A204.1 (cell line): Measurements from ENCODE around the gene SEC14L1.
"Not testable (repeated sequence)": the region's sequence is repeated elsewhere in the genome, so short reads cannot be mapped to it uniquely, and the experiment has no call there.

Experiments
- FAIRE-seq: peaks from 2 replicates; lab custom pipeline; 2012; peaks lifted over from hg19 to GRCh38; lab: Jason Lieb, UNC

Gene SEC14L1

DNA sequence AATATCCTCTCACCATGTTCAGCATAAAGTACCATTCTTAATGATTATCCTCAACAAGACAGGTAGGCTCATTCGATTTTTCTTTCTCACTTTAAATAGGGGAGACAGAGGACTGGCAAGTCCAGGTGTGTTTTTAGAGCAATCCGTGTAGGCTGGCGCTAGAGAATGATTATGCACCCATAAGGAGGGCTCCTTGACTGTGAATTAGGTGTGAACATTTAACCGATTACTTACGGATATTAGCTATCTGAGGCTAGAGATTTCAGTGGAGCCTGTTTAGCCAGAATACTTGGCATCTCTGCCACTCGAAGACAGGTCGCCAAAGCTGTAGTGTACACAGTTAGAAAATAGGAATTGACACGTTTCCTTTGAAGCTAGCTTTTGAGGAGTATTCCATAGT is 1.9 kb downstream of the SEC14L1 start:
- FAIRE-seq: no peak

- no peak for FAIRE-seq
Observed at GRCh38 chr17:77143306-77143705, 2.5 kb downstream of the SEC14L1 start.

- FAIRE-seq: no peak
Observed at GRCh38 chr17:77144227-77144626, 3.5 kb downstream of the SEC14L1 start.

DNA sequence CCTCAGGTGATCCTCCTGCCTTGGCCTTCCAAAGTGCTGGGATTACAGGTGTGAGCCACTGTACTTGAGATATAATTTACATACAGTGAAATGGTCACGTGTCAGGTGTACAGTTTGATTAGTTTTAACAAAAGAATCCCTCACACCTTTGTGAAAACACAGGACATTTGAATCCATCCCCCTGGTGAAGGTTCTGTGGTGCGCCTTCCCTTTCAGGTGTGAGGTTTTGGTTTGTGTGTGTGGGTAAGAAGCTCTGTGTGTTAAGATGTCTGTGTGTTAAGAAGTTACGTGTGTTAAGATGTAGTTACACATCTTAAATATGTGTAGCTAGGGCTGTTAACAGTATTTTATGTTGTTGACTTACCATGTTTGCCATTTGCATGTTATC is 4.4 kb downstream of the SEC14L1 start:
- no peak for FAIRE-seq

- FAIRE-seq: no peak
Observed at GRCh38 chr17:77145612-77146245, 5.0 kb downstream of the SEC14L1 start.

- FAIRE-seq: no peak
Observed at GRCh38 chr17:77146246-77146632, 5.5 kb downstream of the SEC14L1 start.

GRCh38 chr17:77146882-77147281 is 6.1 kb downstream of the SEC14L1 start:
- no peak for FAIRE-seq

- FAIRE-seq: no peak
Observed at GRCh38 chr17:77147357-77147801, 6.6 kb downstream of the SEC14L1 start.

DNA sequence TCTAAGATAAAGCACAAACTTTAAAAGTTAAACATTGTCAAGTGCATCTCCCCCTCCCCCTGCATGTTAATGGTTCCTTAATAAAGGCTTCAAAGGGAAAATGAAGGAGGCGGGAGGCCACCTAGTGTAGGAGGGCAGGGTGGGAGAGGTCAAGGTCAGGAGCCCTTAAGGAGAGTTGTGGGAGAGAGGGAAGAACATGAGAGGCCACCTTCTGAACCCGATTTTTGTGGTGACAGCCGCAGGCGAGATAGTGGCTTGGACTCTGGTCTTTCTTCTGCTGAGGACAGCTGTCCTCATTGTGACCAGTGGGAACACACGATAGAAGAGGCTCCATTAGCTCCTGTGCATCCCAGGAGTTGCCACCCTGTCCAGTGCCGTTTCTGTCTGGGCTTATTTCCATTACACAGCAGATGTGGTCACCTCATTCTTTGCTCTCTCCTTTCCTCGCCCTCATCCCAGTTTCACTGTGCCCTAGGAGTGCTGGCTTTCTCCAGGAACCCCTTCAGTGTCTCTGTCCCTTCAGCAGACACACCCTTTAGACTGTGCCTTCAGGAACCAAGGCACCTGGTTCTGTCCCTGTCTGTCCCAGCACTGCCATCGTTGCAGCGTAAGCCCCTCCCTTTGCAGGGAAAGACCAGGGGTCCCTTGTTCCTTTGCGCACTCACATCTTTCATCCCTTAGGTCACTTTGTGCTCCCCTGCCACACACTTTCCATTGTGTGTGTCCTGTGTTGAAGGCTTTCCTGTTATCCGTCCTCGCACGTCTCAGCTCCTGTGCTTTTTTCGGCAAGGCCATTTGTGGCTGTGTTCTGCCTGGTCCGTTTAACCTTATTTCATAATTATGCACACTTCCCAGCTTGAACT is 7.5 kb downstream of the SEC14L1 start:
- FAIRE-seq: no peak

DNA sequence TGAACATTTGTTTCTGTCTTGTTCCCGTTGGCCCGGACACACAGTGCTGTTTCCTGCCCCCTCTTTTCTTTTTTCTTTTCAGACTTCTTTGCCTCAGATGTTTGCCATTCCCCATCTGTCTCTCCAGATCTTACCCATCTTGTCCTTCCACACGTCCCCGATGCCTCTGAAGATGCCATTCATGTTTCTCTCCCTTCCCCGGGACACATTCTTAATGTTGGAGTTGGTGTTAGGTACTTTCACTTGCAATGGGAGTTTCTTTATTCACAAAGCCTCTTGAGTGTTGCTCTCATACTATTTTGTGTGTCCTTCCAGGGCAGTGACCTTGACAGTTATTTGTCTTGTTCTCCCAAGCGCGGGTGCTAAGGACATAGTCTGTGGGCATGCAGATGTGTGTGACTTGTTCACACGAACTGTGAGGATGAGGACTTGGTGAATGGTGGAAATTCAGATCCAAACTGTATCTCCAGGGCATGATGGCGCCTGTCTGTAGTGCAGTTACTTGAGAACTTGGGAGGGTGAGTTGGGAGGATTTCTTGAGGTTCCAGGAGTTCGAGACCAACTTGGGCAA is 8.3 kb downstream of the SEC14L1 start:
- no peak for FAIRE-seq

- FAIRE-seq: no peak
Observed at GRCh38 chr17:77150196-77150595, 9.4 kb downstream of the SEC14L1 start.

DNA sequence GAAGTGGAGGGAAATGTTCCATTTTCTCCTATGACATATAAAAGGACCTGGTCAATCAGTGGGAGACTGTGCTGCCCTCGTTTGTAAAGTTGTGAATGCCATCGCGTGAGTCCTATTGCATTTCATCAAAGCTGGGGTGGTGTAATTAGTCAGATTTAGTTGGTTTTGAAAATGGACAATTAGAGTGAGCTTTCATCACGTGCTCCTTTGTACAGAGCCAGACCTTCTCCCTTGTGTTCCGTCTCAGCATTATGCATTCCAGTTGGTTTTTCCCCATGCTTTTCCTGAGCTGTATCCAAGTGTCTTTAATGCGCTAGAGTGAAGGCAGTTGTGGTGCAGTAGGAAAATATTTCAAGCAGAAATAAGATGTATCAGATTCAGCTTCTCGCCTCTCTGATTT is 10.4 kb downstream of the SEC14L1 start:
- FAIRE-seq: no peak

- FAIRE-seq: not testable (repeated sequence)
Observed at GRCh38 chr17:77152056-77152455, 11.3 kb downstream of the SEC14L1 start.

DNA sequence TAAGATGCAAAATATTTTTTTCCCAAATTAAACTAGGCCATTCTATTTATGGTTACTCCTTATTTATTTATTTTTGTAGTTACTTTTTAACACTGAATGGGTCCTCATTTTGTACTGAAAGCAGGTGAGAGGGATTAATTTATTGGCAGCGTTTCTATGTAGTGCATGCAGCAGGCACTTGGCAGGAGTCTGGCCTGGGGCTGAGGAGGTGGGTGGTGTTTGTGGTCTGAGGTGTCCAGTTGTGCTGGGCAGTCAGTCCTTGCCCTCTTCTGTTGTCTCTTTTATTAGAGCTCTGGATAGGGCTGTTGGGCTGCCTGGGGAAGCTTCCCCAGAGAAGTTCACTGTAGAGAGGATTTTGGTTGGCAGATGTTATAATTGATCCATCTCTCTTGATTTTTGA is 12.7 kb downstream of the SEC14L1 start:
- no peak for FAIRE-seq

GRCh38 chr17:77153999-77154586 is 13.3 kb downstream of the SEC14L1 start:
- no peak for FAIRE-seq

DNA sequence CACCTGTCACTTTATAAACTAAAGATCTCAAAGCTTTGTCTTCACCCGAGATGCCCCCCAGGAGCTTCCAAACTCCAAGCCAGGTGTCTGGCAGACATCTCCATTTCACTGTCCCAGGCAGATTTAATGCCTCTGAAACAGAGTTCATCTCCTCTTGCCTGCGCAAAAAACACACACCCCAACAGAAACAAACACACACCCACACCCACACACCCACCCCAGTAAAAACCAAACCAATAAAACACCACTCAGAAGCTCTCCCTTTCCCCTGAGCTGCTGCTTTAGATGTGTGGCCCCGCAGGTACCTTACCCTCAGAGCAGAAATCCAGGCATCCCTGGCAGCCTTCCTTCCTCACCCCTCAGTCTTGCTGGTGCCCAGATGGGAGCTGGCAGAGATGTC is 14.4 kb downstream of the SEC14L1 start:
- FAIRE-seq: no peak

DNA sequence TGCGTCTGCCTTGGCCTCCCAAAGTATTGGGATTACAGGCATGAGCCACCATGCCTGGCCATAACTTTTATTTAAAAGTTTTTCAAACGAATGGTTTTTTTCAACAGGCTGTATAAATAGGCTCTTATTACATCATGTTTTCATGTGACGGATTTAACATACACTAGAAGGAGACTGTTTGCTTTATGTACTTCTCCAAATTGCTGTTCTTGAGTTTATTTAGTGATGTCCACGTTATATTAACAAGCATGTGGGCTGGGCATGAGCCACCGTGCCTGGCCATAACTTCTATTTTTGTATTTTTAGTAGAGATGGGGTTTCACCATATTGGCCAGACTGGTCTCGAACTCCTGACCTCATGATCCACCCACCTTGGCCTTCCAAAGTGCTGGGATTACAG is 17.0 kb downstream of the SEC14L1 start:
- FAIRE-seq: not testable (repeated sequence)

DNA sequence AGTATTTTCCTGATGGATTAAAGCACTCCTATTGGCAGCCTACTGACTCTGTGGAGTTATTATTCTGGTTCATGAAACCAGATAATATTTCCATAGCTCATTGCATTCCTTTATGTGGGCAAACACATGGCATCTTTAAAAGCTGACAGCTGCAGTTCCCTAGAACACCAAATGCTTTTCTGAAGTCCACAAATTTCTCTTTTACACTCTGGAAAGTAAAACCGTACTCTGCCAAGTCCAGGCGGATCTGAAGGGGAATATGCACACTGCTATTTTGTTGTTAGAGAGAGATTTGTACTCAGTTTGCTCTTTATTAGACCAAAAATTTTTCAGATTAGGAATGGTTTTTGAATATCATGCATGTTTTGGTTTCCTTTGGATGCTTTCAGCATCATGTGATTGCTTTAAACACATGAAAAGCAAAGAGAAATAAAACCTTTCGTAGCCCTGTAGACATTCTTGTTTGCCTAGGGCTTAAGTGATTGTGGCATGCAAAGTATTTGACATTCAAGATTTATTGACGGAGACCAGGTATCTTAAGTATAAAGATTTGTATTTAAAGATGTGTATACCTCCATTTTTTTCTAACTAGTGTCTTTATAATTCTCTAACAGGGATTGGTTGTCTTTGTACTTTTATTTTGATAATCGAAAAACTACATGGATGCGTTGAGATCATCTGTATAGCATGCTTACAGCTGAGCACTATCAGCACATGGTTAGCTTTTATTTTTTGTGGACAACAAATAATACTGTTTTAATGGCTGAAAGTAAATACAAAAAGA is 19.5 kb downstream of the SEC14L1 start:
- FAIRE-seq: no peak

DNA sequence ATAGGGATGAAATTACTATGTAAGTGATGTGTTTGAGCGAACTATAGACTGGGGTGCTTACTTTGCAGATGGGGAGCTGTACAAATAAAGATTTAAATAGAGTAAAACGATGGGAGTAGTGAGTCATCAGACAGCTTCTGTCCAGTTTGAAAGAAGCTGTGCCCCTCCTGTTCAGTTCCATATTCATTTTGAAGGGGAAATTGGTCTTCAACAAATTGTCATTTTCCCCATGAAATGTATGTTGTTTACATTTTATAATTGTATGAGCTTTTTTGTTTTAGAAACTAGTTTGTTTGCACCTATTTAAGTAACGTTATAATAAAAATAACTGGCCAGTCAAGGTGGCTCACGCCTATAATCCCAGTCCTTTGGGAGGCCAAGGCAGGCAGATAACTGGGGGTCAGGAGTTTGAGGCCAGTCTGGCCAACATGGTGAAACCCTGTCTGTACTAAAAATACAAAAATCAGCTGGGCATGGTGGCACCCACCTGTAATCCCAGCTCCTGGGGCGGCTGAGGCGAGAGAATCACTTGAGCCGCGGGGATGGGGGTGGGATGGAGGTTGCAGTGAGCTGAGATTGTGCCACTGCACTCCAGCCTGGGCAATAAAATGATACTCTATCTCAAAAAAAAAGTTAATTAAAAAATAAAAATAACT is 20.2 kb downstream of the SEC14L1 start:
- no peak for FAIRE-seq

- FAIRE-seq: no peak
Observed at GRCh38 chr17:77161953-77162352, 21.2 kb downstream of the SEC14L1 start.

DNA sequence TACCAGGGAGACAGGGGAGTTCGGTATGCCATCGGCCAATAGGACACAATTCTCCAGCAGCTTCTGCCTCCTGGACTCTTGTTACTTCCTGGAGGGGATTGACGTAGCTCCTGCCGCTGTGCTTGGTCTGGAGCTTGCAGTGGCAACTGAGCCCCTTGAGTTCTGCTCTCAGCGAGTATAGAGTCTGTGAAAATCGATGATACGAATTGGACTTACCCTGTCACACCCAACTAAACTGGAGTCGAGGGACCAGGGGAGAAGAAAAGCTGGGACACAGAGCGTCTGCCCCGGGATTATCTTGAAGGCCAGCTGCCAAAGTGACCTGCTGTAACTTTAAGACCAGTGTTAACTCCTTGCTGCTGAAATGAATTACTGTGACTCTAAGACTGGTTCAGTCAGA is 22.2 kb downstream of the SEC14L1 start:
- FAIRE-seq: no peak
